T1000 (cell line): ENCODE measurements around the gene IRF6.

Source experiments
- DNase-seq: peaks from one replicate; lab custom pipeline; 2025; ENCODE audit warnings: mixed read lengths; lab: John Stamatoyannopoulos, UW

IRF6 gene

GRCh38 chr1:209805875-209806760 is at the start of gene IRF6:
TSS of gene IRF6 (minus strand) at chr1:209806142. CDS start at chr1:209801413, 4,729 bp downstream.
- DNase-seq, result no peak

- DNase-seq, result no peak
These were observed 49.7 kb upstream of the IRF6 start for GRCh38 chr1:209855623-209856022.

DNA sequence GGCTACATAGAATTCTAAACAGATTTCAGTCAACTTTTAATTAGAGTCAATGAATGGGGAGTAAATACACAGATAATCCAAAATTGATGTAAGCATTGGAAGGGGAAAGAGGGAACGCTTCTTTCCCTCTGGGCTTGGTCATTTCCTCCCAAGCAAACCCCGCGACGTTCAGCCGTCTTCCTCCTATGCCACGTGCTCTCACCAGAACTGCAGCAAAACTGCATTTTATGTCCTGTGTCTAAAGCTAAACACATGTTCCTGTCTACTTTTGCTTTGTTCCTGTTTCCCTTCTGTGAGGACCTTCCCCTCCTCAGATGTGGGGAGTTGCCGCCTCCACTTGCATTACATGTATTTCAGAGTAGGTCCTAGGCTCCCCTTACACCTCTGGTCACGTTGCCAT is 49.1 kb upstream of the IRF6 start:
- no peak for DNase-seq

DNA sequence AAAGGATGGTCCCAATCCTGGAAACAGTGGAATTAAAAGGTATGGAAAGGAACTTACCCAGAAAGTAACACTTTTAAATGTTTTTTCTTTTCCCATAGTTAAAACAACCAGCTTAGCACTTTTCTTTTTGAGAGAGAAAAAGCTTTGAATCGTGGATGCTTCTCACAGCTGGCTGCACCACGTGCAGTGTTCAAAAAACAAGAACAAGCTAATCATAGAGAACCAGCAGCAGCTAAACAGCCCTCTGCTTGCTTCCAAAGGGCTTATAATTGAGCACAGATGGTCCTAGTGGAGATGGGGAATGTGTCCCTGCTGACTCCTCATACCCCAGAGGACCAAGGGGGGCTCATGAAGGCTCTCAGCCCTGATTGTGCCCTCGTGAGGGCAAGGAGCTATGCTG is 48.3 kb upstream of the IRF6 start:
- no peak for DNase-seq

- no peak for DNase-seq
These were observed 47.7 kb upstream of the IRF6 start for GRCh38 chr1:209853676-209854075.

DNA sequence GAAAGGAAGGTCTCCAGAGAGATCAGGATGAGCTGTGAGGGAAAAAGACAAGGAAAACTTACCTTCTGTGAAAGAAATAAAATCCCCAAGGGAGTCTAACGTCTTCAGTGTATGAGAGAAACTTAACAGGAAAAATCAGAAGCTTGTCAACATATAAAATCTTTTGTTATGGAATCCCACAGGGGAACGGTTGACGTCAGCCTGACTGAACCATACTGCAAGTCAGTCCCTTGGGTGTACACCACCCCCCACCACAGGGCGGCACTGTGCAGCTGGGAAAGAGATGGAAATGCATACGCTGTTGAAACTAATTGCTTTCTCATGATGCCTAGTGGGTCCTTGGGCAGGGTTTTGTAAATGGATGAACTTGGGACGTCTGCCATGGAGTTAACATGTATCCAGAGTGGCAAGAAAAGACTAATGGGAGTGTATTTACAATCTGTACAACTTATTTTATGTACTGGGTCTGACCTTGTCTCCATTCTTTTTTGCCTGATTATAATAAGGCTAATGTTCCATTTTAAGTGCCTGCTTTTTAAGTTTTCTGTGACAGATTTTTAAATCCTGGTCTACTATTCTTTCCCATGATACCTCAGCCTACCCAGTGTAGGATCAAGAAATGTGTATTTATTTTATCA is 44.5 kb upstream of the IRF6 start:
- DNase-seq, result peak; percentile 70

DNA sequence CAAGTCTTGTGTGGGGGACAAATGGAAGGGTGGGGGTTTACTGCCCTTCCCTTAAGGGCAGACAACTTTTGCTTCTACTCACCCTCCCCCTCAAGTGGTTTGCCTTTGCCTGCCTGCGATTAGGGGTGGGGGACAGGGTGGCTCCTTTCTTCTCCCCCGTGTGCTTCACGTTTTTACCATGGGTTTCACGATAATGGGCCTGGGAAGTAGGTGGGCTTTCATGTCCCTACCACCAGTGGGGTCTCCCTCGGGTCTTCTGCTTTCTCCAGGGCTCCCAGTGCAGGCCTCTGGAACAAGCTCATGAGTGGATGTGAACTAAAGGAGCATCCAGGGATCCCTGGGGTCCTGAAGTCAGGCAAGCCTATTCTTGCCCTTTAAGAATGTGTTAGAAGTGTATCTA is 43.4 kb upstream of the IRF6 start:
- no peak for DNase-seq

DNA sequence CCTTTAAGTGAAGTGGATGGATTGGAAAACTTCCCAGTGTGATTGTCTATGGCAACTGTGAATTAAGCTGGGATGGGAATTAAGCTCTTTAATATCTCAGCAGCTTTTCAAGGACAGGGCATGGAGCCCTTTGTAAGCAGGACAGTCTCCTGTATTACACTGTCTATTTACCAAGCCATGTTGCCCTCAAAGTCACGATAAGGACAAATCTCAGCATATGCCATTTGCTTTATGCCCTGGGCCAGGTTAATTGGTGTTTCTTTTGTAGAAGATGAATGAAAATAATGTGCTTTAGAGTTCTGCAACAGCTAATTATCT is 39.4 kb upstream of the IRF6 start:
- DNase-seq, result no peak

DNA sequence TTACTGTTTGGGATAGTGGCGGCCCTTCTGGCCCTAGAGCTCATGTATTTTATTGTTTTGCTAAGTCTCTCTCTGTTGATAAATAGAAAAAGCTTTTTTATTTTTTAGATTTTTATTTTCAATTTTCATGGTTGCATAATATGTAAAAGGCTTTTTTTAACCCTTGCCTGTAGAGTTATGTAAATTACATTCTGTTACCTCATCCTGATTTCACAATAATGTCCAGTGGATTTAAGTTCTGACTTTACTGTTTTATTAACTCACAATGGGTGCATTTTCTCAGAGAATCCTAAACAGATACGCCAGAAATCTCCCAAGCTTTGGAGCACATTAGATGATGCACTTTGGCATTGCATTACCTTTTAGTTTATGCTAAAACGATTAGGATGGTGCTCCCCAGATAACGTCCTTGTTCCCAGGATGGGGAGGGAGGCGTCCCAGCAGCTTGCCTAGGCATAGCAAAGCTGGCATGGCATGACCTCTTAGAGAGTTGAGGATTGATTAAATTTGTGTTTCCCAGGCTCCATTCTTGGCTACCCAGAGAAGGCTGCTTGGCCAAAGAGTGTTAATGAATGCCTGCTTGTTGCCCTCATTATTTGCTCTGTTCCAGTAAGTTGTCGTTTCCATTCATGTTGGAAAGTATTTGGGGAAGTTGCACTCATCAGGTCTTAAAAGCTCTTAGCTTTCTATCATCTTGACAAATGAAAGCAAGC is 38.9 kb upstream of the IRF6 start:
- no peak for DNase-seq

DNA sequence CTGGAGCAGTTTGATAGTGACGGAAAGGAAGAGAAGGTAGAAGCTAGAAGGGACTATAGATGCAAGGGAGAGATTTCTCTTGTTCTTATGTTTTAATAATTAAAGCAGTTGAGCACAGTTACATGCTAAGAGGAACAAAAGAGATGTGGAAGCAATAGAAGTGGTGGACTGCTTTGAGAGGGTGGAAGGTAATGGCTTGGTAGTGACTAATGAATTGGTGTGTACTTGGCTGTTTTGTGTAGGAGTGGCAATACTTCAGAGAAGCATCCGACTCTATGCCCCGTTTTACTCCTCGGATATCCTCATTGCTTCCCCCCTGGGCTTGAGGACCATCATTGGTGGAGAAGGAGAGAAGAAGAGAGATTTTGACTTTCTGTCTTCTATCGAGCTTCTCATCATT is 34.7 kb upstream of the IRF6 start:
- DNase-seq, result no peak

DNA sequence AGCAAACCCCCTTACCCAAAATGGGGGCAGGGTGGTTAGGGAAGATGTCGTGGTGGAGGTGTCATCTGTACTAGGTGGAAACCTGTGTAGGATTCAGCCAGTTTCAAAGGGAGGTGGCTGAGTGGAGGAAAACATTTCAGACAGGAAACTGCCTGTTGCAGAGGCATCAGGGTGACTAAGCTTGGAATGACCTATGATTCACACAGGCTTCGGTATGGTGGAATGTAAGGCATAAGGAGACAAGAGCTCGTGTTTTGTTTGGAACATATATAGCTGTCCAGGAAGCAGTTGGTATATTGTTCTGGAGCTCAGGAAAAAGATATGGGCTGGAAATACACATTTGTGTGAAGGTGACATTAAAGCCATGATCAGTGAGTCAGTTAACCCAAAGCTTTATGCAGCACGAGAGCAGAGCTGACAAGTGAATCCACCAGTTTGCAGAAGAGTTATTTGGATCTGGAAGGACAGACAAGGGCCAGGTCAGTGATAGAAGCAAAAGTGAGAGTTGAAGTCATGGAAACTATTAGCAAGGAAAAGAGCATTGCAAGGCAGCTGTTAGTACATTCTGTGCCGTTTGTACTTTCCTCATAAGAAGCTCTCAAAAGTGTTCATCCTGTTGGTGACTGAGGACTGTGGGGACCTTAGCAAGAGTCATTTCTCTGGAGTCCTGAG is 34.1 kb upstream of the IRF6 start:
- DNase-seq, result peak; percentile 32

DNA sequence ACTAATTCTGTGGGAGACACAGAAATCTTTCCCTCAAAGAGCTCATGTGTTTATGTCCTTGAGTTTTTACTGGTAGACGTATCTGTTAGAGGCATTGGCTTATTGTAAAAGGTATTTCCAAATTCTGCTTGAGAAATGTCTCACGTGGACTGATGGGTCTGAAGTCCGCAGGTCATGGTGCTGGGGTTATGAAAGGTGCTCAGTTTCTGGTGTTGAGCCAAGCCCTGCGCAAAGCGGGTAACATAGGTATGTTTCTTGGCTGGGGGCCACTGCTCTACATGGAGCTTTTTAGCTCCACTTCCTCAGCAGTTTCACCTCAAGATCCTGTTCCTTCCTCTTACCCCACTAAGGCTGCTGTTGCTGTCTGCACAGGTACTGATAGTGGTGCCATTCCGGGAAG is 32.6 kb upstream of the IRF6 start:
- DNase-seq, result no peak

DNA sequence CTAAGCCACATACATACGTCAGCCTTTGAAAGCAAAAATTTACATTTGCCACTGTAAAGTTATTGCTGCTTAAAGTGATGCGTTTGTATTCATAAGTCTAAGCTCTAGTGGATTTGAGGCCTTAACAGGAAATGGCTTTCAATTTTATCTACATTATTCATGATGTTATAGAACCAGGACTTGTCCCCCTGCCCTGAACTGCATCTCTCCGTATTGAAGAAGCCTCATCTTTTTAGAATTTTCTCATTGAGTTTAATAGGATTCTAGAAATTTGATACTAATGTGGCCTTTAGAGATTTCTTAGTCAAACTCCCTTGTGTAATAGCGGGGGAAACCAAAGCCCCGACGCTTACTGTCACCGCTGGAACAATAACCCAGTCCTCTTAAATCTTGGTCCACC is 31.7 kb upstream of the IRF6 start:
- no peak for DNase-seq

DNA sequence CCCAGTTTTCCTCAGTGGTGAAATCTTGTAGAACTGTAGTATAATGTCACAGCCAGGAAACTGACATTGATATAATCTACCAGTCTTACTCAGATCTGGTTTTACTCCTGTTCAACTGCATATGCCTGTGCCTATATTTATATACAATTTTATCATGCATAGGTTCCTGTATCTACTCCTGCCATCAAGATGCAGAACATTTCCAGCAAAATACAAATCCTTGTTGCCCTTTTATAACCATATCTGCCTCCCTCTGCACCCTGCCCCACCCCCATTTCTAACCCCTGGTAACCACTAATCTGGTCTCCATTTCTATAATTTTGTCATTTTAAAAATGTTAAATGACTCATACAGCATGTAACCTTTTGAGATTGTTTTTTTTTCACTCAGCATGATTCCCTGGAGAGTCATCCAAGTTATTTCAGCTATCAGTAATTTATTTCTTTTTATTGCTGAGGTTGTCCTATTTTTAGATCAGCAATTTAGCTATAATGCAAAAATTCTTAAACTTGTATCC is 29.9 kb upstream of the IRF6 start:
- no peak for DNase-seq

- DNase-seq, result no peak
These were observed 25.7 kb upstream of the IRF6 start for GRCh38 chr1:209831615-209832014.

DNA sequence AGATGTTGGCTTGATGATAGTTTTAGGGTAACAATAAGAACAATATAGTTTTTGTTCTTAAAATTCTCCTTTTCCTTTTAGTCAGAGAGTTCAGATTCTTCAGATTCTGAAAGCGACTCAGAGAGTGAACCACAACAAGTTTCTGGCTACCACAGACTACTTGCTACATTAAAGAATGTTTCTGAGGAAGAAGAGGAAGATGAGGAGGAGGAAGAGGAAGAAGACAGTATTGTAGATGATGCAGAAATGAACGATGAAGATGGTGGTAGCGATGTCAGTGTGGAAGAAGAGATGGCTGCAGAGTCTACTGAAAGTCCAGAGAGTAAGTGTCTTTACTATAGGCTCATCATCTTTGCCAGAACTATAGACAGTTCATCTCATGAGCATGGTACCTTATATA is 24.8 kb upstream of the IRF6 start:
- no peak for DNase-seq

- no peak for DNase-seq
These were observed 23.8 kb upstream of the IRF6 start for GRCh38 chr1:209829716-209830115.

GRCh38 chr1:209827384-209828262 is 21.7 kb upstream of the IRF6 start, which contains the start of gene UTP25:
TSS of gene UTP25 (plus strand) at chr1:209827972. CDS start at chr1:209828064, 92 bp downstream.
- DNase-seq, result peak; percentile 89

DNA sequence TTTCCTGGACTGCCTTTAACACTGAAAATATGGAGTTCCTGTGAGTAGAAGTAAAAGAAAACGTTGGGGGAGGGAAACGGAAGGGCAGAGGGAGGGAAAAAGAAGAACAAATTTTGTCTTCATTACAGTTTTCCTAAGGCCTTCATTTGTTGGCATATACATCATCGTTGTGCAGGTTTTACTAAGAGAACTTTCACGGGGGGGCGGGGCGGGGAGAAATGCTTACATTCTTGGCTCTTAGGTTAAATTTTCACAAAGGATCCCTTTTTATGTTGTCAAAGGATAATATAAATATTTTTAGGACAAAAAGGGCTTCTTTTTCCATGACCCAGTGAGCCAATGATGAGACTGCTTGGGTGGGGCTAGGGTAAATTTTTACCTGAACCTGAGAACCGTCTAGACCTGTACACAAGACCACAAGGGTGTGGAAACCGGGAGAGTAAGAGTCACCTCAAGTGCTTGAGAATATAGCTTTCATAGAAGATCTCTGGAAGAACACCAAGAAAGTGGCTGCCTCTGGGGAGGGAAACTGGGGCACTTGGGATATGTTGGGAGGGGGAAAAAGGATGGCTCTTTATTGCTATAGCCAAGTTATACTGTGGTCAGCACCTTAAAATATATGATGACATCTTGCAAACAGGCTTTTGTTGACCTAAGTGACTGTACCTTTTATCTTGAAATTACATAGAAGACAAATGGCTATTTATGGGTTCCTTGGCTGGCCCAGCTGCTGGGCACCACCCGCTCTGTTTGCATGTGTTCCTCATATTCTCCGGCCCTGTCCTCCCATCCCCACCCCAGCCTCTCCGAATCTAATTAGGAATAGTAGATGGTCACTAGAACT is 19.9 kb upstream of the IRF6 start:
- no peak for DNase-seq
